ENCODE data around the gene REV1. TPM values are rescaled to one million over a fixed set of nuclear protein-coding genes. Genes with fewer than 3 reads are reported as not detected.
A peak's percentile ranks its signal among the peaks of the same experiment; 100 is the strongest.

REV1 gene
- total and polyA plus RNA-seq, 2 of the 13 experiments (the other 11 are each of a cell fraction or from before 2014, with no cell fraction given): 49.1 to 71.8 TPM

GRCh38 chr2:99489761-99490622 lies at the start of gene REV1 (continued):
- TF ChIP-seq ZNF263 (CRISPR knock-in tag; IDR thresholded peaks at IDR 0.05) (0 out of 2 replicates have a peak, but pooled peaks have one; percentile 34), ZNF737 (CRISPR knock-in tag; IDR thresholded peaks at IDR 0.05; ENCODE audit: borderline replicate concordance) (no peak), ZNF230 (CRISPR knock-in tag; IDR thresholded peaks at IDR 0.05) (peak; percentile 91), SCMH1 (CRISPR knock-in tag; IDR thresholded peaks at IDR 0.05; ENCODE audit: borderline replicate concordance) (no peak), NFE2L2 (IDR thresholded peaks at IDR 0.05; ENCODE audit: low read length) (no peak), AGO2 (optimal IDR thresholded peaks at IDR 0.05; ENCODE audit: low read depth, low read length) (no peak), ZNF75D (CRISPR knock-in tag; IDR thresholded peaks at IDR 0.05; ENCODE audit: borderline replicate concordance) (no peak), TEAD3 (CRISPR knock-in tag; optimal IDR thresholded peaks at IDR 0.05; ENCODE audit: borderline replicate concordance) (no peak), CHD4 (IDR thresholded peaks at IDR 0.05; ENCODE audit: borderline replicate concordance, low read length) (peak; percentile 54; the same call in 1 of the 2 replicates), CBX2 (IDR thresholded peaks at IDR 0.05; ENCODE audit: low read depth, low read length) (no peak), CBX2 (CRISPR knock-in tag; IDR thresholded peaks at IDR 0.05; ENCODE audit: low read depth) (peak; percentile 58; the same call in 1 of the 2 replicates), ZEB1 (IDR thresholded peaks at IDR 0.05; ENCODE audit: insufficient replicate concordance, low read depth) (peak; percentile 55), RERE (CRISPR knock-in tag; IDR thresholded peaks at IDR 0.05; ENCODE audit: low read depth) (no peak), ZNF878 (CRISPR knock-in tag; IDR thresholded peaks at IDR 0.05) (no peak), SP5 (CRISPR knock-in tag; IDR thresholded peaks at IDR 0.05; ENCODE audit: borderline replicate concordance, low read depth) (peak; percentile 84), ZBTB8A (CRISPR knock-in tag; IDR thresholded peaks at IDR 0.05; ENCODE audit: borderline replicate concordance, low read depth) (0 out of 2 replicates have a peak, but pooled peaks have one; percentile 61), MIXL1 (CRISPR knock-in tag; IDR thresholded peaks at IDR 0.05) (peak; percentile 64; the same call in 1 of the 2 replicates), JUNB (CRISPR knock-in tag; IDR thresholded peaks at IDR 0.05; ENCODE audit: borderline replicate concordance) (no peak), ZNF501 (CRISPR knock-in tag; IDR thresholded peaks at IDR 0.05) (peak; percentile 94), SRSF9 (IDR thresholded peaks at IDR 0.05; ENCODE audit: borderline replicate concordance, insufficient read depth, low read depth, low read length, poor library complexity, severe bottlenecking) (no peak), ZNF543 (CRISPR knock-in tag; IDR thresholded peaks at IDR 0.05) (no peak; the same call in 1 of the 2 replicates), EEA1 (CRISPR knock-in tag; IDR thresholded peaks at IDR 0.05; ENCODE audit: borderline replicate concordance) (peak; percentile 44), ZNF274 (CRISPR knock-in tag; IDR thresholded peaks at IDR 0.05) (peak; percentile 95; the same call in 1 of the 2 replicates), ZNF788 (CRISPR knock-in tag; IDR thresholded peaks at IDR 0.05; ENCODE audit: borderline replicate concordance) (peak; percentile 96), ZNF468 (CRISPR knock-in tag; IDR thresholded peaks at IDR 0.05) (0 out of 2 replicates have a peak, but pooled peaks have one; percentile 15)
